ENCODE measurements around the gene IGF1R.

Gene IGF1R

GRCh38 chr15:98745650-98746374 lies 97.5 kb downstream of the IGF1R start:
- DNase-seq (ENCODE audit: low spot score) = no peak

- no peak for DNase-seq (ENCODE audit: low spot score)
These were observed 98.2 kb downstream of the IGF1R start for GRCh38 chr15:98746375-98747155.

GRCh38 chr15:98751767-98752166 lies 103.4 kb downstream of the IGF1R start:
- DNase-seq (ENCODE audit: low spot score) = no peak

GRCh38 chr15:98753726-98754656 lies 105.7 kb downstream of the IGF1R start:
- peak; percentile 64 for DNase-seq (ENCODE audit: low spot score)

GRCh38 chr15:98754657-98755022 lies 106.3 kb downstream of the IGF1R start:
- peak; percentile 35 for DNase-seq (ENCODE audit: low spot score)

GRCh38 chr15:98755138-98755537 lies 106.8 kb downstream of the IGF1R start:
- no peak for DNase-seq (ENCODE audit: low spot score)

- DNase-seq (ENCODE audit: low spot score) = no peak
These were observed 107.4 kb downstream of the IGF1R start for GRCh38 chr15:98755781-98756180.

GRCh38 chr15:98758224-98758623 lies 109.9 kb downstream of the IGF1R start:
- no peak for DNase-seq (ENCODE audit: low spot score)

- no peak for DNase-seq (ENCODE audit: low spot score)
These were observed 110.9 kb downstream of the IGF1R start for GRCh38 chr15:98759277-98759676.

- no peak for DNase-seq (ENCODE audit: low spot score)
These were observed 111.9 kb downstream of the IGF1R start for GRCh38 chr15:98760112-98760826.

GRCh38 chr15:98760975-98761374 lies 112.6 kb downstream of the IGF1R start:
- no peak for DNase-seq (ENCODE audit: low spot score)

- DNase-seq (ENCODE audit: low spot score) = no peak
These were observed 114.8 kb downstream of the IGF1R start for GRCh38 chr15:98763179-98763578.

- DNase-seq (ENCODE audit: low spot score) = no peak
These were observed 116.0 kb downstream of the IGF1R start for GRCh38 chr15:98764291-98764690.

- DNase-seq (ENCODE audit: low spot score) = no peak
These were observed 117.3 kb downstream of the IGF1R start for GRCh38 chr15:98765610-98766009.

GRCh38 chr15:98767692-98768091 lies 119.4 kb downstream of the IGF1R start:
- DNase-seq (ENCODE audit: low spot score) = no peak

GRCh38 chr15:98769867-98770266 lies 121.5 kb downstream of the IGF1R start:
- no peak for DNase-seq (ENCODE audit: low spot score)

- peak; percentile 32 for DNase-seq (ENCODE audit: low spot score)
These were observed 122.6 kb downstream of the IGF1R start for GRCh38 chr15:98770984-98771383.

GRCh38 chr15:98771541-98771940 lies 123.2 kb downstream of the IGF1R start:
- no peak for DNase-seq (ENCODE audit: low spot score)

GRCh38 chr15:98772895-98773294 lies 124.6 kb downstream of the IGF1R start:
- DNase-seq (ENCODE audit: low spot score) = no peak

- no peak for DNase-seq (ENCODE audit: low spot score)
These were observed 125.3 kb downstream of the IGF1R start for GRCh38 chr15:98773616-98774015.

- peak; percentile 59 for DNase-seq (ENCODE audit: low spot score)
These were observed 126.6 kb downstream of the IGF1R start for GRCh38 chr15:98774756-98775497.
